ENCODE results near the gene TAX1BP1.

TAX1BP1 gene

DNA sequence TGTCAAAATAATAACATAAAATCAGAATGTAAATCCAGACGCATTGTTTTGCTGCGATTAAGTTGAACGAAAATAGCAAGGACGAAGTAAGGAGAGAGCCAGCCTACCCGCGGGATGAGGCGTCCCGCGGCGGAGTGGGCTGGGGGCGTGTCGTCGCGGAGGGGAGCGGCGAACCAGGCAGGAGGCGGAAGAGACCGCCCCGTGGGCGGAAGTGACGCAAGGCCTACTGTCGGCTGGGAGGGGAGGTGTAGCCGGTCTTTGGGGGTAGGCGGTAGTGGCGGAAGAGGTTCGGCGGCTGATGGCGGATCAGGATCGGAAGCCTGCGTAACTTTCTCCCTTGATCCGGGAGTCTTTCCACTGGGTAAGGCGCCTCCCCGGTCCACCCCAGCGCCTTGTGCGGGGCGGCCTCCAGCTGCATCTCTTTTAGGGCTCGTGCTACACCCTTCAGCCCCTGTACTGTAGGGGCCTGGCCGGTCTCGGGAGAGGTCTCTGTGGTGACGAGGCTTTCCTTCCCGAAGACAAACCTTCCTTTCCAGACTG, at the start of gene TAX1BP1:
Gene TAX1BP1 (plus strand): TSS at position 254 of the 540 bp plus-strand sequence. CDS start 8,363 bp downstream, outside the sequence.
- DNase-seq, result peak; percentile 89

DNA sequence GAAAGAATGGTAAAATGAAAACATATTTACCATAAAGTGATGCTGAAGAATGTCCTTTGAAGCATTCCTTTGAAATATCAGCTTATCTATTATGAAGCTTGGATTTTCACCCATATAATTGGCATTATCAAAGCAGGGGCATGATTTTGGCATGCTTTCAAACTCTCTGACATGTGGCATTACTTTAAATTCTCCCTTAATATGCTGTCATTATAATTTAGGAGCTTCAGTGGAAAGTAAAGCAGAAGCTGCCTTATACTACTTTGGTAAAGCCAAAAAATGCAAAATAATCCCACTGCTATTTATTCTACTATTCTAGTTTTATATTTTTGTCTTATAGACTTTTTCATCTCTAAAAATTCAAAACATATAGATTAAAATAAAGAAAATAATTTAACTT, 49.3 kb upstream of the TAX1BP1 start:
- no peak for DNase-seq

DNA sequence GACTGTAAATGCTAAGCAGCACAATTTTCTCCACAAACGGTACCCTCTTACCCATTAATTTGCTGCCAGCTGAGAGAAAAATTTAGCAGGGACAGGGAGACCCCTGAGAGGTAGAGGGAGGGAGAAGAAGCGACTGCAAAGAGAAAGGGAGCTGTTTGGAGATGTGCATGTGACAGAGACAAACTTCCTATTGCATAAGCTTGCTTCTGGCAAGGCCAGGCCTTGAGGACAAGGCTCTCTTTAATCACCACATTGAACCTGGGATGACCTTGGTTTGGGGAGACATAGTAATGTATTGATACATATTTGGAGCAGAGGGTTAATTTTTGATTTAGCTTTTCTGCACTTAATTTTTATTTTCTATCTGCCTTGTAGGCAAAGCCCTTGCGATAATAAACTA, 46.2 kb upstream of the TAX1BP1 start:
- no peak for DNase-seq

DNA sequence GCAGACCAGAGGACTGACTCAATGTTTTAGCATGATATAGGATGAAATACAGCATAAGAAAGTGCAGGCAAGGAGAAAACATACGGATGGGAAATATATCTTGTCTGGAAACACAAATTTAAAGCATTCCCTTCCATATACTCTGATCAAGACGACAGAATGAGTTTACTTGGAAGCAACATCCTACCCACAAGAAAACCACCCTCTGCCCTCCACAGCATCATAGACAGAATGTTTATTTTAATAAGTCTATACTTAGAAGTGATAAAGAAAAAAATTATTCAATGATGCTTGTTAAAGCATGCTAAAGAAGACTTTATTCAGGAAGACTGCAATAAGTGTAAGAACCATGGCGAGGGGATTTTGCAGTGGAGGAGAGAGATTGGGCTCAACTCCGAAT, 44.9 kb upstream of the TAX1BP1 start:
- no peak for DNase-seq

DNA sequence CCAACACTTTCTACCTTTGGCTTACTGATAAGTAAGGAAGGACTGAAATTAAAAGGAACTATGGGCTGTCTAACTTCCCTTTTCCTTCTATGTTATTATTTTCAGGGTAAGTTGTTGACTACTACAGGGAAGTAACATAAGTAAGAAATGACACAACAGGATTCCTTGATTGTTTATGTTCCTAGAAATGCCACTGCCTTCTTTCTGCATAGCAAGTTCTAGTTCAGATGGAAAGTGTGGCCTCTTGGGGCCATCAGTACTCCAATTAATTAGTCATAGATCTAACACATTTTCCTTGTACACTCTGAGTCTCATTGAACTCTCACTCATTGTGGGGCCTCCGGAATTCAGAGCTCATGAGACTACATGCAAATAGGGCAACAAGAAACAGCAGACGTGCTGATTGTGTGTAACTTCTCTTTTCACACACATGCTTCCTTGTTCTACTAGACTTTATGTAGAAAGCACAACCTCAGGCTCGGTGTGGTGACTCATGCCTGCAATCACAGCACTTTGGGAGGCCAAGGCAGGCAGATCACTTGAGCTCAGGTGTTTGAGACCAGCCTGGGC, 42.0 kb upstream of the TAX1BP1 start:
- no peak for DNase-seq

DNA sequence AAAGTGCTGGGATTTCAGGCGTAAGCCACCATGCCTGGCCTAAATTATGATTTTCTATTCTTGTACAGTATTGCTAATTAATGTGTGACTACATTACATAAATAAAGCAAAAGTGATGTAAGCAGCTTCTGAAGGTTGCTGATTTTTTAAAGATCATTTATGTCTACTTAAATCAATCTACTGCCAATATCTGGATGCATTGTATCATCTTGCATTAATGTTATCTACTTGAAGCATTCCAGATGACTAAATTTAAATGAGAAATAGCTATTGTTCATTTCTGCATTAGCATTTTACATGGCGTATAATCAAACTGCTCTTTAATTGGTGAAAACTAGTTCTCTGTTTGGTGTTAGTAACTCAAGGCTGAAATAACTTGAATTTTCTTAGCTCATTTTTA, 40.2 kb upstream of the TAX1BP1 start:
- DNase-seq, result no peak

DNA sequence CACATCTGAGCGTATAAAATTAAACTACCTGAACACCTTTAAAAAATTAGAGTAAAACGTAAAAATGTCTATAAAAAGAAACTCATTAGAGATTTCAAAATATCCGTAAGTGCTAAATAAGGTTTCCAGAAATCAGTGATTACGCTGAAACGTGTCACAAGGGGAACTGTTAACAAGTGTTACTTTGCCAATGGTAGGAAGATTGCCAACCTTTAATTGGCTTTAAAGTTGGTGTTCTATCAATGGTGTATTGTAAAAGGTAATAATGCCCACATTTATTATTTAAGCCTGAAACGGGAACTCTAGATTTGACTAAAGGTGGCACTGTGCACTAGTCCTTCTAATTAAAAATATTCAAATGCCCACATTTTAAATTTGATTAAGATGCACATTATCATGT, 39.5 kb upstream of the TAX1BP1 start:
- no peak for DNase-seq

DNA sequence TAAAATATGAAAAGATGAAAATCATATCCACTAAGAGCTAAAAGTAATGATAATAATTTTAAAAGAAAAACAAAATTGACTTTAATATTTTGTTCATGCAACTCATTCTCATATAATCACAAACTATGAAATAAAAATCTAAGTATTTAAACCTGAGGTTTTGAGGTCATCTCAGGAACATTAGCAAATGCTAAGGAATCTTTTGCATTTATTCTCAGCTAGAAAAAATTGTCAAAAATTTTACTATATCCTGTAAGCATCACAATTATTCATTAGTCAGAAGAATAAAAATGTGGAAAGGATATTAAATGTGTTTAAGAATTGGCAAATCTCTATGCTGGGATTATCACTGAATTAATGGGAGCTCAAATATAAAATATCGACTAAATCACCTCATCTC, 36.8 kb upstream of the TAX1BP1 start:
- no peak for DNase-seq

DNA sequence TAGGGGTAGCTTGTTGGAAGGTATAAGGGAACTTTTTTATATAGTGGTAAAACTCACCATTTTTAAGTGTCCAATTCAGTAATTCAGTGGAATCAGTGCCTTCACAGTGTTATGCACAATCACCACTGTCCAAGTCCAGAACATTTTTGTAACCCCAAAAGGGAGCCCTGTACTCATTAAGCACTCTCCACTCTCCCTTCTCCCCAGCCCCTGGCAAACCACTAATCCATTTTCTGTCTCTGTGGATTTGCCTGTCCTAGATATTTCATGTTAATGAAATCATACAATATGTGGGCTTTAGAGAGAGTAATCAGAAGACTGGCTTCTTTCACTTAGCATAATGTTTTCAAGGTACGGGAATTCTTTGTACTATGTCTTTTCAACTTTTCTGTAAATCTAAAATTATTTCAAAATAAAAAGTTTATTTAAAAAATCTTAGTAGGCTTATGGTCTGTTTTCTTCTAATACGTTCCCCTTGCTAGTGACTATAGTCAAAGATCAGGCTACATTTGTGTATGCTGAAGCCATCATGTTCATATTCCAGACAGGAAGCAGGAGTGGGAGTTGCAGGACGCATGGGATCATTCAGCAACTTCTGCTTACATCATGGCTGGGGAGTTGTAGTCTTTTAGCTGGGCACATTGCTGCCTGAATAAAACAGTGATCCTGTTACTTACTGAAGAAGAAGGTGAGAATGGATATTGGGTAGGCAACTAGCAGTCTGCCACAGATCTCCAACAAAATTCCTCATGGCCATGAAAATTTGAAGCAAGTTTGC, 35.4 kb upstream of the TAX1BP1 start:
- no peak for DNase-seq

DNA sequence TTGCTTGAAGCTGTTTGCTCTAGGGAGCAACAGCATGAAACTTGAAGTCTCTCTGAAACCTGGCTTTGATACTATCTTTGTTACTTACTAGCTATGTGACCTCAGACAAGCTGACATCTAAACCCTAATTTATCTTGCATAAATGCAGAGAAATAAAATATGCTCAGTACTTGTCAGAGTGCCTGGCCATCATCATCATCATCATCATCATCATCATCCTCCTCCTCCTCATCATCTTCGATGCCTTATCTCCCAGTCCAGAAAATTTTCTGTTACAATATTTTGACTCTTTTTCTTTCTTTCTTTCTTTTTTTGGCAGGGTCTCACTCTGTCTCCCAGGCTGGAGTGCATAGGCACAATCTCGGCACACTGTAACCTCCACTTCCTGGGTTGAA, 34.8 kb upstream of the TAX1BP1 start:
- DNase-seq, result no peak

DNA sequence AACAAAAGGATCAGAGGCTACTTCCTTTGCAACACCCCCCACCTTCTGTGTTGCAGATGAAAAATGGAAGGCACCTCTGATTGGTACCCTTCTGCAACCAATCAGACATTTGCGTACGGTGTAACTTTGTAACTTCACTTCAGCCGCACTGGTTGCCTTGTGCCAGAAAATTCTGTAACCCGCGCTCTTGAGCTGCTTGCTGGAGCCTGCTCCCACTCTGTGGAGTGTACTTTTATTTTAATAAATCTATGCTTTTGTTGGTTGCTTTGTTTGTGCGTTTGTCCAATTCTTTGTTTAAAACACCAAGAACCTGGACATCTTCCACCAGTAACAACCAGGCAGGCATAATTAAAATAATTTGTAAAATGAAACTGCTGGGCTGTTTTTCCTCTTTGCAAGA, 31.5 kb upstream of the TAX1BP1 start:
- no peak for DNase-seq

DNA sequence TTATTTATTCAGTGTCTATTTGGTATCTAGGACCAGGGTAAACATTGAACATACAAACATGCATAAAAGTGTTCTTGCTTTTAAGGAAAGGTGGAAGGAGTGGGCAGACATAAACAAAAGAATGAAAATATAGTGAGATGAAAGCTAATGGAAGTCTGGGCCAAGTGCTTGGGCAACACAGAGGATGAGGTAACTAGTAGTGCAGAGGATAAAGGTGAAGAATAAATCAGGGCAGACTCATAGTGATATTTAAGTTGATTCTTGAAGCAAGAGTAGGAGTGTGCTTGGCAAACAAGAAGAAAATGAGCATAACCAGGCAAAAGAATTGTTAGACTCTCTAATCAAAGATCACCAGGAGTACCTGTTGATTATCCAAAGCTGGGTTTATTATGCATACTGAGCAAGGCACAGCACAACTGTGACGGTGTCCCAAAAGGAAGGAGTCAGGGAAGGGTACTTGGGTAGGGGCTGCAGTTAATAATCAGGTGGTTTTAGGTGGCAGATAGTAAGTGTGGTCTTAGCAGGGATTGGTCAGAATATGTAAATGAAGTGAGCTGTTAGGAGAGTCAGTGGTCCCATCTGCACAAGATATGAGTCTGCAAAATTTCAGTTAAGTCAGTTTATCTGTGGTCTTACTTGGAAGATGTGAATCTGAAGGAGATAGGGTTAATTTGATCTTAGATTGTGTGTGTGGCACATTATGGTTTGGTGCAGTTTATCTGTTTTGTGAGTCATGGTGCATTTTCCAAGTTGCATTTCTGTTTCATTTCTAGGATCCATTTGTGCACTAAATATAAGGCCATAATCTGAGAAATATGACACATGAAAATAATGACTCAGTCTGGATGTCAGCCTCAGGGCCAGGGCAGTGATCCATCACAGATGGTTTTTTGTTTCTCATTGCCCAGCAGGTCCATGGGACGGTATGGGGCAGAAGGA, 30.6 kb upstream of the TAX1BP1 start:
- DNase-seq, result no peak

DNA sequence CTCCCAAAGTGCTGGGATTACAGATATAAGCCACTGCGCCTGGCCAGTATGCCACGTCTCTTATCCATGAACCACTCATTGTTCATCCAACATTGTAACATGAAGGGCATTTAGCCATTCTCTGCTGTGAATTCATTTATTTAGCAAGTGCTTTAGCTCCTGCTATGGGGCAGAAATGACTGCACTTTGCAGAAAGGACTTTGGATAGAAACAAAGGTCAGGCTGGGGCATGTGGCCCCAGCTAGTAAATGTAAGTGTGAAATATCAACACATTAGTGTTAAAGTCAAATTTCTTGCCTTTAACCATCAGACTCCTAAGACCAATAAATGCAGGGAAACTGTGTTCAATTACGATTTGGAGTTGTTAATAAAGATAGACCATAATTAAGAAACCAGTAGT, 27.7 kb upstream of the TAX1BP1 start:
- DNase-seq, result no peak

DNA sequence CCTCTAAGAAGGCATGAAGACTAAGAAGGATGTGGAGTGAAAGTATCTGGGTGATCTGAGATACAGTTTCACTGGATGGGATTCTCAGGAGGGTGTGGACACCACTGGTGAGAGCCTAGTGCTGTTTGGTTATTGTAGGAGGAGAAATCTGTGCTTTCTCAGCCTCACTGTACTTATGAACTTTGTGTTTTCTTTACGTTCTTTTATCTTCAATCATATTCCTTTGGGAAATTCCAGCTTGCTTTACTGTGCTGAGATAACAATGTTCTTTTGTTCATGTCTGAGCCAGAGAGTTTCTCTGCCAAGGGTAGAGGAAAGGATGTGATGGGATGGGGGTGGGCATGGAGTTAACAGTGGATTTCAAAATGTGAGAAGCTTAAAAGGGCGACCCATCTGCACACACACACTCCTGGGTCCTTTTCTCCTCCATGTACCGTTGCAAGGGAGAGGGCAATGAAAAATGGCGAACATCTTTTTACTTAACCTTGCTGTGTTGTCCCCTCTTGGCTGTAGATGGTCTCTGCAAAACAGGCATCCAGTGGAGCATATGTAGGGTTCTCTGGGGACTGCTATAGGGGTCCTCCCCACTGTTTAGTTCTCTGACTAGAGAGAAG, 25.0 kb upstream of the TAX1BP1 start:
- DNase-seq, result no peak

DNA sequence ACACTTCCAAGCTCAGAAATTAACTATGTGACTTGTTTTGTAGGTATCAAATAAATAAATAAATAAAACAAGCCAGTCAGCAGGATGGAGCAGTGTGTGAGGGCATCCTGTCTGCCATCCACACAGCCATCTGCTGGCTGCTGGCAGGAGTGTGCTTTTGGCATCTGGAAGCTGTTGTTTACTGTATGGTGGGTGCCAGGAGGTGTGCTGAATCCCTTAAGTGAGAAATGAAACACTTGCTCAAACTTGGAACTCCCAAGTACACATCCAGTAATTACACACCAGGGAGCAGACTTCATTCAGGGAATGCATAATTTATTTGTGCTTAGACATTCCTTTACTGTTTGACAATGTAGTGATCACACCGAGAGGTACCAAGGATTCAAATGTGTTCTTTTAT, 16.9 kb upstream of the TAX1BP1 start:
- DNase-seq, result peak; percentile 13

DNA sequence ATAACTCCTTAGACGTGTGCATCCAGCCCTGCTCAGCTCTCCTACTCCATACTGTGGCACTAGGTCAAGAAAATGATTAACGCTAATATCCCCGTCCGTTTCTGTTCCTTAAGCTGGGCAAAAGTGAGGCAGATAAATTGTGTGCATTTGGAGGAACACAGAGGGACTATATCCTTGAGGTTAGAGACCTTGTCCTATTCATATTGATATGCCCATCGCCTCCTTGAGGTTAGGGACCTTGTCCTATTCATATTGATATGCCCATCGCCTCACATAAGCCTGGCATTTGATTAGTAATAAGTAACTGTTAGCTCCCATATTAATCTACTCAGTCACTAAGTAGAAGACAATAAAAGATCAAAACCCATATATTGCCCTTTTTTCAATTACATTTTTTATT, 12.9 kb upstream of the TAX1BP1 start:
- DNase-seq, result no peak

DNA sequence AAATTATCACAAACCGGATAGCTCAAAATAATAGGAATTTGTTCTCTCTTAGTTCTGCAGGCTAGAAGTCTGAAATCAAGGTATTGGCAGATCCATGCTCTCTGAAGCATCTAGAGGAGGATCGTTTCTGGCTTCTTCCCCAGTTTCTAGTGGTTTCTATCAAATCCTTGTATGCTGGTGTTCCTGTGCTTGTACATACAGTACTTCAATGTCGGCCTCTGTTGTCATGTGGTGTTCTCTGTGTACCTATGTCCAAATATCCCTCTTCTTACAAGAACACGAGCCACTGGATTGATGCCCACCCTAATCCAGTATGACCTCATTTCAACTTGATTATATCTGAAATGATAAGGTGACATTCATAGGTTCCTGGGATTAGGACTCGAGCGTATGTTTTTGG, 9.8 kb upstream of the TAX1BP1 start:
- DNase-seq, result no peak

DNA sequence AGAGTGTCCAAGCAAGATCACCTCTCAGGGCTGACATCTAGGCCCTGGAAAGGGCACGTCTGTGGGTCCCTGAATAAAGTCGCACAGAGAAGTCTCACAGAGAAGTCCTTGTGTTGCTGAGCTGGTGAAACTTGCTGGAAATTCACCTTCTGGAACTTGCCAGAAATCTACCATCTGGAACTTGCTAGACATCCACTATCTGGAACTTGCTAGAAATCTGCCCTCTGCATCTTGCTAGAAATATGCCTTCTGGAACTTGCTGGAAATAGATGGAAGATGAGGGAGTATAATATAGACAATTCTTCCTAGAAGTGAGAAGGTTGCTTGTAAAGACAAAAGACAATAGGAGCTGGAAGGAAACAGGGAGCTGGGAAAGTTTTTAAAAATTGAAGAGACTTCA, 5.4 kb upstream of the TAX1BP1 start:
- no peak for DNase-seq

DNA sequence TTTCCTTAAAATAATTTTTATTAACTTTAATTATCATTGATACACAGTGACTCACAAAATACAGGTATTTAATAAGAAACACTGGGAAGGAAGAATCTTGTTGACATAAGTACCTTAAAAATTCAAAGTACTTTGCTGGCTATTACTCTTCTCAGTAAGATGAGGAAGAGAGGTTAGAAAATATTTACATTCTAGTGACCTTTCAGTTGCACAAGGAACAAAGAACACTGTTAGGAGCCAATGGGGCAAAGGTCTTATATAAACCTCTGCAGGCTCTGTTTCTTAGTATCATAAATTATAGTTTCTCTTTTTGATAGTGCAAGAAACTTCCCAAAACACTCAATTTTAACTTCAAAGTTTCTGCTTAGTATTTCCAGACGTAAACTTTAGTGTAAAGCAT, 4.8 kb upstream of the TAX1BP1 start:
- no peak for DNase-seq

DNA sequence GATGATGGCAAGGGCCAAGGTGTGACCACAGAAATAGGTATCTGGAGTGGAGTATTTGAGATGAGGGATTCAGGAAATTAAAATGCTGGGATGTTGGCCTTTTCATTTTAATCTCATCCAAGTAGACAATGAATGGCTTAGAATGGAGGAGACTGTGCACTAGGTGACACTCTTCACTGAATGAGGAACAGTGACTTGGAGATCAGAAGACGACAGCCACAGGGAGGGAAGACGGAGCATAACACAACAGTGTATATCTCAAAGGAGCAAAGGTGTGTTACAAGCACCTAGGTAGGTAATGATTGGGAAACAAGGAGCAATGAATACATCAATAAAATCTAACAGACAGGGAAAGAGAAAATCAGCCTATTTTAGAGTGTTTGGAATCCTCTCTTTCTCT, 4.1 kb upstream of the TAX1BP1 start:
- DNase-seq, result no peak

DNA sequence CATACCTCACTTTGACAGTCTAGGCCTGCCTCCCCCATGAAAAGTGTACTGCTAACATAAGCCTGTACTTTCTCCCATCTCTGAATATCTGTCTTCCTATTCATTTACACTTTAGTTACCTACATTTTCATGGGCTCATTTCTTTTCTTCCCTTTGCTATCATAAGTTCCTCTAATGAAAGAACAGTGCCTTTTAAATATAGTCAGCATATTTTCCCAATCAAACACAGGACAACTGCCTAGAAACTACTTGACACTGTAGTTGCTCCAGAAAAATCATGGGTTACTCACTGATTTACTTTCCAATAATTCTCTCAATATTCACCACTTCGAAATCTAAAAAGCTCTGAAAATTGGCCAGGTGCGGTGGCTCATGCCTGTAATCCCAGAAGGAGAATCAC, 2.8 kb upstream of the TAX1BP1 start:
- no peak for DNase-seq

DNA sequence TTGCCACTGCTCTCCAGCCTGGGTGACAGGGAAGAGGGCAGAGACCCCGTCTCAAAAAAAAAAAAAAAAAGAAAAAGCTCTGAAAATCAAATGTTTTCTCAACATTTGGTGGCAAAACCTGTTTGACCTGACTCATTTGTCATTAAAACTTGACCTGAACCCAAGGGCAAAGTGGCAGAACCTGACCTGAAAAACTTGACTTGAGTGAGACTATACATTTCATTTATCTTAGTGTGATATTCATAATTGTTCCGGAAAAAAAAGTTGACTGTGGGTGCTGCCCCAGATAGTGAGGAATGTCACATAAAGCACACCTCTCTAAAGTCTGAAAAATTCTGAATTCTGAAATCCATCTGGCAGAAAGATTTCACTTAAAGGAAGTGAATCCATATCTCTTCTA, 2.3 kb upstream of the TAX1BP1 start:
- DNase-seq, result no peak

DNA sequence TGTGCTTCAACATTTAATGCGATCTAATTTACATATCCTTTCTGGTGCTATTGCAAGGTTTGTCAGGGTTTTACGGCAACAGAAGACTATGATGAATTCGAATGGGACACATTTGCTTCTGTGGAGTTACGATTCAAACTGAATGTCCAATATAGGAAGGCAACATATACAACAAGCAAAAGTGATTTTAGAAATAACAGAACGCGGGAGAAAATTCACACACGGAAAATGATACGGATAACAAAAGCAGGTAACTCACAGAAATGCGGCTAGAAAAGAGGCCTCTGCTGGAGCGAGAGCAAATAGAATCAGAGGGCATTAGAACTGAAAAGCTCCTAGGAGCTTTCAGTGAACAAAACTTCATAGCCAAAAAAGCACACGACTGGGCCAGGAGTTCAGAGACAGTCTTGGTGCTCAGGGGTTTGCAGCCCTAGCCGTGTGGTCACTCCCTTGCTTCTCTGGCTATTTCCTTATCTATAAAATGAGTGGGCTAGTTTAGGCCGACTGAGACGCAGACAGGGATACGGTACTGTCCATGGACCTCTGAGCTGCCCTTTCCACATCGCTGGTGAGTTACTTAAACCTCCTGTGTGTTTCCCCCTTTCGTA, 557 bp upstream of the TAX1BP1 start:
- no peak for DNase-seq

All from NCI-H2227 treated with DMSO at 0.1 percent for 48 hours (cell line).